ENCODE results near the gene SLC25A41. TPM values are rescaled to one million over a fixed set of nuclear protein-coding genes. Genes with fewer than 3 reads are reported as not detected.

SLC25A41 gene
- total RNA-seq, 4 donors from 2014 or later, result not detected

- peaks cover 18% of the 10 kb centered on the region for H3K27me3 ChIP-seq
- TF ChIP-seq EP300 (IDR thresholded peaks at IDR 0.05) (no peak), POLR2A (IDR thresholded peaks at IDR 0.05) (no peak), CTCF (IDR thresholded peaks at IDR 0.05) (no peak), POLR2AphosphoS5 (IDR thresholded peaks at IDR 0.05) (no peak)
- no peaks in the 10 kb centered on the region for H3K9me3 ChIP-seq
- H3K27ac ChIP-seq, result no peak overlapping the region
- H3K36me3 ChIP-seq, result peaks cover 4% of the 10 kb centered on the region
- no peak for DNase-seq (ENCODE audit: low spot score in 2 of 2)
- H3K4me3 ChIP-seq, result no peak overlapping the region
- WGBS, result 85% methylated on average over 4 of the region's 7 CpGs
- peaks cover 17% of the 10 kb centered on the region for H3K4me1 ChIP-seq
Observed at GRCh38 chr19:6479836-6480398, 46.4 kb upstream of the SLC25A41 start.

- H3K9me3 ChIP-seq, result no peaks in the 10 kb centered on the region
- no peak overlapping the region for H3K4me3 ChIP-seq
- WGBS, result 89% methylated on average over 3 of the region's 13 CpGs
- H3K27ac ChIP-seq, result no peak overlapping the region
- no peak for DNase-seq (ENCODE audit: low spot score in 2 of 2)
- H3K27me3 ChIP-seq, result peaks cover 21% of the 10 kb centered on the region
- H3K36me3 ChIP-seq, result peaks cover 4% of the 10 kb centered on the region
- H3K4me1 ChIP-seq, result peaks cover 17% of the 10 kb centered on the region
- no peak for TF ChIP-seq EP300 (IDR thresholded peaks at IDR 0.05)
- no peak for TF ChIP-seq POLR2AphosphoS5 (IDR thresholded peaks at IDR 0.05)
- no peak for TF ChIP-seq POLR2A (IDR thresholded peaks at IDR 0.05)
- TF ChIP-seq CTCF (IDR thresholded peaks at IDR 0.05), result no peak
Observed at GRCh38 chr19:6478815-6479214, 45.3 kb upstream of the SLC25A41 start.

- H3K4me3 ChIP-seq, result peak overlapping the region; percentile 31
- TF ChIP-seq EP300 (IDR thresholded peaks at IDR 0.05) (no peak), POLR2AphosphoS5 (IDR thresholded peaks at IDR 0.05) (no peak), POLR2A (IDR thresholded peaks at IDR 0.05) (no peak), CTCF (IDR thresholded peaks at IDR 0.05) (no peak)
- H3K27ac ChIP-seq, result no peak overlapping the region
- H3K9me3 ChIP-seq, result no peaks in the 10 kb centered on the region
- no peak for DNase-seq (ENCODE audit: low spot score in 2 of 2)
- 25% methylated on average over 15 of the region's 29 CpGs for WGBS
- H3K36me3 ChIP-seq, result peaks cover 4% of the 10 kb centered on the region
- H3K4me1 ChIP-seq, result peaks cover 17% of the 10 kb centered on the region
- peaks cover 21% of the 10 kb centered on the region for H3K27me3 ChIP-seq
Observed at GRCh38 chr19:6476896-6477431, 43.4 kb upstream of the SLC25A41 start.

- H3K4me1 ChIP-seq, result peaks cover 17% of the 10 kb centered on the region
- H3K9me3 ChIP-seq, result no peaks in the 10 kb centered on the region
- 19% methylated on average over 19 of the region's 33 CpGs for WGBS
- peak overlapping the region; percentile 31 for H3K4me3 ChIP-seq
- no peak for TF ChIP-seq POLR2AphosphoS5 (IDR thresholded peaks at IDR 0.05)
- no peak overlapping the region for H3K27ac ChIP-seq
- peaks cover 21% of the 10 kb centered on the region for H3K27me3 ChIP-seq
- peaks cover 4% of the 10 kb centered on the region for H3K36me3 ChIP-seq
- DNase-seq (ENCODE audit: low spot score in 2 of 2), result peak in 1 of 2 donors; percentile 81
Observed at GRCh38 chr19:6476155-6476895, 42.8 kb upstream of the SLC25A41 start.

- H3K4me1 ChIP-seq, result peaks cover 17% of the 10 kb centered on the region
- H3K36me3 ChIP-seq, result peaks cover 4% of the 10 kb centered on the region
- peaks cover 21% of the 10 kb centered on the region for H3K27me3 ChIP-seq
- H3K4me3 ChIP-seq, result peak overlapping the region; percentile 31
- H3K9me3 ChIP-seq, result no peaks in the 10 kb centered on the region
- WGBS, result no CpG with 5 or more reads among the region's 52 CpGs
- DNase-seq (ENCODE audit: low spot score in 2 of 2), result no peak
- TF ChIP-seq EP300 (IDR thresholded peaks at IDR 0.05) (no peak), POLR2AphosphoS5 (IDR thresholded peaks at IDR 0.05) (no peak), POLR2A (IDR thresholded peaks at IDR 0.05) (no peak), CTCF (IDR thresholded peaks at IDR 0.05) (no peak)
- H3K27ac ChIP-seq, result no peak overlapping the region
Observed at GRCh38 chr19:6475321-6476108, 42.0 kb upstream of the SLC25A41 start.

Measured in suprapubic skin (tissue), 4 donors.